ENCODE results near the gene REPS2.

DNA sequence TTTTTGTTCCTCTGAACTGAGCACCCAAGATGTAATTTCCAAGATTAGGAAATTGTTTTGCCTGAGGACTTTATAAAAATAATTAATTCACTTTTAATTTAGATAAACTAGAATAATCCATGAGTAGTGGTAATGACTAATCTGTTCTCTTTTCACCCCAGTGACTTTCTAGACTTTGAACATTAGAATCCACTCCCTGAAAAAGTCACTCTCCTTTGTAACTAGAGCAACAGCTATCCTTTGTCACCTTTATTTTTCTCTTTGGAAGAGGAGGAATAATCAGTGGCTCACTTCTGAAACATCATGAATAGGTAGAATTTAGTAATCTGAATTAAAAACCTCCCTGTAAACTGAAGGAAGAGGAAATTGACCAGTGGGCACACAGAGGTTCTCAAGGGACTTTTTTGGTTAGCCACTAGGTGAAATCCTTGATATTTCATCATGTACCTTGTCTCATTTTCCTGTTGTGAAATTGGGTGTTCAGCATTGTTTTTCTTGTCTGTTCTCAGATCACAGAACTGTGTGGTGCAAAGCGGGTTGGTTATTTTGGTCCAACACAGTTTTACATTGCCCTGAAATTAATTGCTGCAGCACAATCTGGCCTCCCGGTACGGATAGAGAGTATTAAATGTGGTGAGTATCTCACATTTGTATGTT is 59.4 kb downstream of the REPS2 start:
- TF ChIP-seq, protein P1, sequence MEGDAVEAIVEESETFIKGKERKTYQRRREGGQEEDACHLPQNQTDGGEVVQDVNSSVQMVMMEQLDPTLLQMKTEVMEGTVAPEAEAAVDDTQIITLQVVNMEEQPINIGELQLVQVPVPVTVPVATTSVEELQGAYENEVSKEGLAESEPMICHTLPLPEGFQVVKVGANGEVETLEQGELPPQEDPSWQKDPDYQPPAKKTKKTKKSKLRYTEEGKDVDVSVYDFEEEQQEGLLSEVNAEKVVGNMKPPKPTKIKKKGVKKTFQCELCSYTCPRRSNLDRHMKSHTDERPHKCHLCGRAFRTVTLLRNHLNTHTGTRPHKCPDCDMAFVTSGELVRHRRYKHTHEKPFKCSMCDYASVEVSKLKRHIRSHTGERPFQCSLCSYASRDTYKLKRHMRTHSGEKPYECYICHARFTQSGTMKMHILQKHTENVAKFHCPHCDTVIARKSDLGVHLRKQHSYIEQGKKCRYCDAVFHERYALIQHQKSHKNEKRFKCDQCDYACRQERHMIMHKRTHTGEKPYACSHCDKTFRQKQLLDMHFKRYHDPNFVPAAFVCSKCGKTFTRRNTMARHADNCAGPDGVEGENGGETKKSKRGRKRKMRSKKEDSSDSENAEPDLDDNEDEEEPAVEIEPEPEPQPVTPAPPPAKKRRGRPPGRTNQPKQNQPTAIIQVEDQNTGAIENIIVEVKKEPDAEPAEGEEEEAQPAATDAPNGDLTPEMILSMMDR (conservative IDR thresholded peaks at IDR 0.05; ENCODE audit: low read length), result no peak
- no peak for TF ChIP-seq EZH2phosphoT487 (IDR thresholded peaks at IDR 0.05; ENCODE audit: borderline replicate concordance, low read depth, low read length)
